Measurements from ENCODE around the gene IL2RA.

IL2RA gene

DNA sequence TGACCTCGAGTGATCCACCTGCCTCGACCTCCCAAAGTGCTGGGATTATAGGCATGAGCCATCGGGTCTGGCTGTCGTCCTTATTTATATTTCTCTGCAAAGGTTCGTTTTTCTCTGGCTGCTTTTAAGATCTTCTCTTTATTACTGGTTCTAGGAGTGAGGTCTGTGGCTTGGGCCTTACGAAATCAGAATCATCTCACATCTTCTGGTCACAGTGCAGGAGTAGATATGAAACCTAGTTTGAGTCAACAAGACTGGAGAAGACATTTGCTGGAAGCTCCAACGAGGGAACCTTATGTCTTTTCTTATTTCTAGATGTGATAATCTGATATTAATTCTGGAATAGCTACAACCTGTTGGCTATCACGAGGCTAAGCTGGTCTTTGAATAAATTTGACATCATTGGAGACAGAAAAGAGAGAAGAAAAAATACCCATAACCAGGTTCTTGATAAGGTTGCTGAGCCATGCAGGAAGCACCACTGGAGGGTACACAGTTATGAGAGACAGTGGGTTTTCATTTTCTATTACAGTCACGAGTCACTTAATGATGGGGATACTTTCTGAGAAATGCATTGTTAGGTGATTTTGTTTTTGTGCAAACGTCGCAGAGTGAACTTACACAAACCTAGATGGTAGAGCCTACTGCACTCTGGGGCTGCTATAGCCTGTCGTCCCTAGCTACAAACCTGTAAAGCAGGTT is 59.2 kb downstream of the IL2RA start:
- H3K9me3 ChIP-seq (ENCODE audit: control insufficient read depth, insufficient read depth, low read length), result no peaks in the 10 kb centered on the region

DNA sequence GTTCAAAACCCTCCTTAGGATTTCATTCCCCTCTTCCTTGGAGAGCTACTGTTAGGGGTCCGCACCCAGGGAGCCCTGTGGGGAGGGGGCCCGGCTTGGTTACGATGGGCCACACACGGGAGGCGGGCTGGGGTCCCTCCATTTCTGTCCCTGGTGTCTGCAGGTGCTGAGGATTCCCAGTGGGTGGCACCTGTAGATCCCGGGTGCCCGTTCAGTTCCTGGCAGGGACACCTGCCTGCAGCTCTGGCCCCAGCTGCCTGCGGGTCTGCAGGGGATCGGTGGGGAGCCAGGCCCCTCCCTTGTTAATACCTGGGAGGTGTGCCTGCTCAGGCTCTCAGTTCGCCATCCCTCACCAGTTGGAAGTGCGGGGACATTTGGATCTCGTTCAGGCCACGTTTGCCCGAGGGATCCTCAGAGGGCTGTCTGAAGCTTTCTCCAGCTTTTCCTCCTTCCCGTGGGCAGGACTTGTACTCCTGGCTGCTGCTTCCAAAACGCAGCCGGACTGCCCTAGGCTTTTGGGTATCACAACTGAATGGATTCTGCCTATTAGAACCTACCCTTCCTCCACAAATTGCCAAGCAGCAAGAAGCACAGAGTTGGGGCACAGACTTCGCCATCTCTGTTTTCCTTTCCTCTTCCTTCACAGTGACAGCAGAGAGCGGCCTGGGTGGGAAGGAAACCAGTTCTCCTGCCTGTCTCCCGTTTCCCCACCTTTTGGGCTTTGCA is 62.6 kb downstream of the IL2RA start:
- Histone ChIP-seq H3K9ac (ENCODE audit: low read depth, low read length) (no peak overlapping the region), H3K4me3 (ENCODE audit: low read depth, low read length) (no peak overlapping the region), H3K9me3 (ENCODE audit: control insufficient read depth, insufficient read depth, low read length) (no peaks in the 10 kb centered on the region), H3K4me1 (ENCODE audit: control insufficient read depth, insufficient read depth, low read length) (peaks cover 8% of the 10 kb centered on the region), H3K36me3 (ENCODE audit: control insufficient read depth, insufficient read depth, low read length) (no peaks in the 10 kb centered on the region), H3K27me3 (ENCODE audit: control insufficient read depth, insufficient read depth, low read length) (no peaks in the 10 kb centered on the region)

More for the DNA sequence above, 59.2 kb downstream of the IL2RA start:
- H3K9ac ChIP-seq (ENCODE audit: low read depth, low read length), result no peak overlapping the region
- H3K4me3 ChIP-seq (ENCODE audit: low read depth, low read length), result no peak overlapping the region
- no peaks in the 10 kb centered on the region for H3K36me3 ChIP-seq (ENCODE audit: control insufficient read depth, insufficient read depth, low read length)
- H3K27me3 ChIP-seq (ENCODE audit: control insufficient read depth, insufficient read depth, low read length), result no peaks in the 10 kb centered on the region
- H3K4me1 ChIP-seq (ENCODE audit: control insufficient read depth, insufficient read depth, low read length), result no peaks in the 10 kb centered on the region

DNA sequence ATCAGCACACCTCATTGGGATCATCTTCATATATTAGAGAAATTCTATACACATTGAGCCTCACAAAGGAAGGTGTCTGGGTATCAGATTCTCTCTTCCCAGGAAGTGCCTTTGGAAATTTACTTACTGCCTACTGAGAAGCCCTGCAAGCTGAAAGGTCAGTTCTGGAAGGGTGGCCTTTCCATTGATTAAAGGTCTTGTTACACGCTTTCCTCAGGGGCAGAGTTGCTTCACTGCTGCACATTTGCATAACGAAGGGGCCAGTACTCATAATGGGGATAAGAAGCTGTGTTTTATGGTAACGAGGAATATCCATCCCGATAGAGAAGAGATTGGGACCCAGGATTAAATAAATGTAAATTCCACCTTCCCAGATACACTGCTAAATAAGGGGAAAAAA is 65.5 kb downstream of the IL2RA start:
- no peaks in the 10 kb centered on the region for H3K9me3 ChIP-seq (ENCODE audit: control insufficient read depth, insufficient read depth, low read length)
- no peak overlapping the region for H3K4me3 ChIP-seq (ENCODE audit: low read depth, low read length)
- no peaks in the 10 kb centered on the region for H3K36me3 ChIP-seq (ENCODE audit: control insufficient read depth, insufficient read depth, low read length)
- H3K4me1 ChIP-seq (ENCODE audit: control insufficient read depth, insufficient read depth, low read length), result peaks cover 8% of the 10 kb centered on the region
- H3K9ac ChIP-seq (ENCODE audit: low read depth, low read length), result no peak overlapping the region
- no peaks in the 10 kb centered on the region for H3K27me3 ChIP-seq (ENCODE audit: control insufficient read depth, insufficient read depth, low read length)

DNA sequence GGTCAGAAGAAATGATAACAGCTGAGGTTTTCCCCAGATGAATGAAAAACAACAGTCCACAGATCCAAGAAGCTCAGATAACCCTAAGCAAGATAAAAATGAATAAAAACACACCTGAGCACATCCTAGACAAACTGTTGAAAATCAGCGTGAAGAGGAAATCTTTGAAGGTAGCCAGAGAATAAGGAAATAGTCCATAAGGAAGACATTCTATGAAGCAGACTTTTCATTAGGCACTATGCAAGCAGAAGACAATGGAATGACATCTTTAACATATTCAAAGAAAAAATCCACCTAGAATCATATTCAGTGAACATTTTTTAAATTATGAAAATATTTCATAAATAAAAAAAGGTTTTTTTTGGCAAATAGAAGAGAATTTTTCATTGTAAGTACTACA is 69.8 kb downstream of the IL2RA start:
- no peak overlapping the region for H3K9ac ChIP-seq (ENCODE audit: low read depth, low read length)
- H3K36me3 ChIP-seq (ENCODE audit: control insufficient read depth, insufficient read depth, low read length), result no peaks in the 10 kb centered on the region

DNA sequence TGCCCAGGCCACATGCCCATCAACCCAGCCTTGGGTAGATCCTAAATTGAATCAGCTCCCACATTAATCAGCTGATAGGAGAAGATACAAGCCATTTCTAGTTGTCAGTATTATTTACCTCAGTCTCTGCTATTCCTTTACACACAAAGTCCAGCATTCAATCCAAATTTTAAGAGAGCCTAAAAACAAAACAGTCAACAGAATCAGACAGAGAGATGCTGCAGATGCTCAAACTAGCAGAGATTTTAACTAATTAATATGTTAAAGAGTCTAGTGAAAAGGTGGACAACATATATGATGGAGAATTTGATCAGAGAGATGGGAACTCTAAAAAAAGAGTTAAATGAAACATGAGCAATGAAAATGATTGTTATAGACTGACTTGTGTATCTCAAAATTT is 70.5 kb downstream of the IL2RA start:
- Histone ChIP-seq H3K27me3 (ENCODE audit: control insufficient read depth, insufficient read depth, low read length) (no peaks in the 10 kb centered on the region), H3K36me3 (ENCODE audit: control insufficient read depth, insufficient read depth, low read length) (no peaks in the 10 kb centered on the region), H3K9ac (ENCODE audit: low read depth, low read length) (no peak overlapping the region), H3K9me3 (ENCODE audit: control insufficient read depth, insufficient read depth, low read length) (peaks cover 3% of the 10 kb centered on the region), H3K4me3 (ENCODE audit: low read depth, low read length) (no peak overlapping the region), H3K4me1 (ENCODE audit: control insufficient read depth, insufficient read depth, low read length) (peaks cover 3% of the 10 kb centered on the region)

More for the DNA sequence above, 69.8 kb downstream of the IL2RA start:
- Histone ChIP-seq H3K27me3 (ENCODE audit: control insufficient read depth, insufficient read depth, low read length) (no peaks in the 10 kb centered on the region), H3K4me3 (ENCODE audit: low read depth, low read length) (no peak overlapping the region), H3K4me1 (ENCODE audit: control insufficient read depth, insufficient read depth, low read length) (peaks cover 8% of the 10 kb centered on the region), H3K9me3 (ENCODE audit: control insufficient read depth, insufficient read depth, low read length) (peaks cover 3% of the 10 kb centered on the region)

DNA sequence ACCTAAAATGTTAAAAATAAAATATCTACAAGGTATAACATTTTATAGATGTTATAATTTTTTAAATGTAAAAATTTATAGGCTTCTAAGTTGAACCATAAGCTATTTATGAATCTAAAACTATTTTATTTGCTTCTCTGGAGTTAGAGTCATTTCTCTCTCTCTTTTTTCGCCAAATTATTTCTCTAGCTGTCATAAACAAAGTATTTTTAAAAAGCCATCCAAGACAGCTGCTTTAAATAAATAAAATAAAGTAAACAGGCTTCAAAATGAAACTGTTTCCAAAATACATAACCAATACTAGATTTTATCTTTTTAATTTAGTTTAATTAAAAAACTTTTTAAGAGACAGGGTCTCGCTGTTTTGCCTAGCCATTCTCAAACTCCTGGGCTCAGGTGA is 72.4 kb downstream of the IL2RA start:
- peaks cover 3% of the 10 kb centered on the region for H3K9me3 ChIP-seq (ENCODE audit: control insufficient read depth, insufficient read depth, low read length)
- no peaks in the 10 kb centered on the region for H3K36me3 ChIP-seq (ENCODE audit: control insufficient read depth, insufficient read depth, low read length)
- H3K27me3 ChIP-seq (ENCODE audit: control insufficient read depth, insufficient read depth, low read length), result no peaks in the 10 kb centered on the region
- H3K9ac ChIP-seq (ENCODE audit: low read depth, low read length), result no peak overlapping the region
- no peak overlapping the region for H3K4me3 ChIP-seq (ENCODE audit: low read depth, low read length)
- no peaks in the 10 kb centered on the region for H3K4me1 ChIP-seq (ENCODE audit: control insufficient read depth, insufficient read depth, low read length)

DNA sequence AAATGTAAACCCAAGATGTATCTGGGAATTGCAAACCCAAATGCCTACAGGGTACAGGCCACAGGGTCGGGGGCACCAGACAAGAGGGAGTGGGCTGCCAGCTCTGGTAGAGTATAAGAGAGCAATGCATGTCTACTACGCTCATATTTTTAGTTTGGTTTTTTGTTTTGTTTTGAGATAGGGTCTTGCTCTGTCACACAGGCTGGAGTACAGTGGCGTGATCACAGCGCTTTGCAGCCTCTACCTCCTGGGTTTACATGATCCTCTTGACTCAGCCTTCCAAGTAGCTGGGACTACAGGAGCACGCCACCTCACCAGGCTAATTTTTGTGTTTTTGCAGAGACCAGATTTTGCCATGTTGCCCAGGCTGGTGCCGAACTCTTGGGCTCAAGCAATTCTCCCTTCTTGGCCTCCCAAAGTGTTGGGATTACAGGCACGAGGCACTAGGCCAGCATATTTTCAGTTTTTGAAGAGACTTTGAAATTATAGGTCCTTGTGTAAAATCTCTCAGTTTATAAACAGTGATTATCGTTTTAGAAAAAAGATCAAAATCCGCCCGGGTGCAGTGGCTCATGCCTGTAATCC is 73.7 kb downstream of the IL2RA start:
- Histone ChIP-seq H3K36me3 (ENCODE audit: control insufficient read depth, insufficient read depth, low read length) (no peaks in the 10 kb centered on the region), H3K4me3 (ENCODE audit: low read depth, low read length) (no peak overlapping the region), H3K9ac (ENCODE audit: low read depth, low read length) (no peak overlapping the region), H3K4me1 (ENCODE audit: control insufficient read depth, insufficient read depth, low read length) (no peaks in the 10 kb centered on the region), H3K9me3 (ENCODE audit: control insufficient read depth, insufficient read depth, low read length) (peaks cover 3% of the 10 kb centered on the region), H3K27me3 (ENCODE audit: control insufficient read depth, insufficient read depth, low read length) (no peaks in the 10 kb centered on the region)

DNA sequence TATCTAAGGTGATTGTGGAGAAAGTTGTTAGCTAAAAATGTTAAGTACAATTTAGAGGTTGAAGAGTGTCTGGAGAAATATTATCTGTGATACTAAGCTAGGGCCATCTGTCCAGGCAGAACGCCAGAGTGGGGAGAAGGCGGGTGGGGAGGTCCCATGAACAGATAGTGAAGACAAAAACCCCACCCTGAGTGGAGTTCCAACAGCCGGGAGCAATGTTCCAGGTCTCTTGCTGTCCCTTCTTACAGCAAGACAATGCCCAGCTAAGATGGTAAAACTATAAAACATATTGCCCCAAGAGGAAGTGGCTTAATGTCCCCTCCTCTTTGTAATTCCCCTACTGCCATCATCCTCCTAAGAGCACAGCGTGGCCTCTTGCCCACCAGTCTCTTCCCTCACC is 74.4 kb downstream of the IL2RA start:
- Histone ChIP-seq H3K9me3 (ENCODE audit: control insufficient read depth, insufficient read depth, low read length) (peaks cover 3% of the 10 kb centered on the region), H3K27me3 (ENCODE audit: control insufficient read depth, insufficient read depth, low read length) (no peaks in the 10 kb centered on the region), H3K4me3 (ENCODE audit: low read depth, low read length) (no peak overlapping the region), H3K9ac (ENCODE audit: low read depth, low read length) (no peak overlapping the region), H3K36me3 (ENCODE audit: control insufficient read depth, insufficient read depth, low read length) (no peaks in the 10 kb centered on the region), H3K4me1 (ENCODE audit: control insufficient read depth, insufficient read depth, low read length) (no peaks in the 10 kb centered on the region)

DNA sequence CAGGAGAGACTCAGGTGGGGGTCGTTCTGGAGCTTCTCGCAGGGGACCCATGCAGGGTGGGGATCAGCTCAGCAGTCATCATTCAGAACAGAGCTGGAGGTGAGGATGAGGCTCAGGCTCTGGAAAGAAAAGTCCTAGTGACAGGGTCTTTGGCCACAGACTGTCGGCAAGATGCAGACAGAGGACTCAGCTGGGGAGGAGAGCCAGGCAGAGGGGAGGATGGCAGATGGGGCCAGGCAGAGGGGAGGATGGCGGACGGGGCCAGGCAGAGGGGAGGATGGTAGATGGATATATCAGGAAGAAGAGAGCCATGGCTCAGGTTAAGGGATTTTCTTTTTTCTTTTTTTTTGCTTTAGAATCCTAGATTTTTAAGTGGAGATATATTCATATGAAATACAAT is 77.1 kb downstream of the IL2RA start:
- Histone ChIP-seq H3K4me1 (ENCODE audit: control insufficient read depth, insufficient read depth, low read length) (no peaks in the 10 kb centered on the region), H3K36me3 (ENCODE audit: control insufficient read depth, insufficient read depth, low read length) (no peaks in the 10 kb centered on the region), H3K27me3 (ENCODE audit: control insufficient read depth, insufficient read depth, low read length) (peaks cover 10% of the 10 kb centered on the region), H3K4me3 (ENCODE audit: low read depth, low read length) (no peak overlapping the region), H3K9ac (ENCODE audit: low read depth, low read length) (no peak overlapping the region), H3K9me3 (ENCODE audit: control insufficient read depth, insufficient read depth, low read length) (no peaks in the 10 kb centered on the region)

DNA sequence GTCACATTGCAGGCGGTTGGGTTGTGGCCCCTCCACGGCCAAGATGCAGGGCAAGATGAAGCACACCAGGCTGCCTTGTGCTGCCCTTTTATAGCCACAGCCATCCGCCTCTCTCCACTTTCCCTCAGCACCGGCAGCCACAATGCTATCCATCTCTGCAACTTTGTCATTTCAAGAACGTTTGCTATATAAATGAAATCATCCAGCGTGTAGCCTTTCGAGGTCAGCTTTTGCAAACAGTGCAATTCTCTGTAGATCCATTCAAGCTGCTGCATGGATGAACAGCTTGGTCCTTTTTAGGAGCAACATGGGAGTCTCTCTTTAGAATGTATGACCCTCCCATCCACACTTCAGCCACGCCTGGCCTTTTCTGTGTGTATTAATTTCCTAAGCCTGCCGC is 78.4 kb downstream of the IL2RA start:
- Histone ChIP-seq H3K4me3 (ENCODE audit: low read depth, low read length) (no peak overlapping the region), H3K36me3 (ENCODE audit: control insufficient read depth, insufficient read depth, low read length) (no peaks in the 10 kb centered on the region), H3K9me3 (ENCODE audit: control insufficient read depth, insufficient read depth, low read length) (no peaks in the 10 kb centered on the region), H3K27me3 (ENCODE audit: control insufficient read depth, insufficient read depth, low read length) (peaks cover 18% of the 10 kb centered on the region), H3K9ac (ENCODE audit: low read depth, low read length) (no peak overlapping the region), H3K4me1 (ENCODE audit: control insufficient read depth, insufficient read depth, low read length) (no peaks in the 10 kb centered on the region)

DNA sequence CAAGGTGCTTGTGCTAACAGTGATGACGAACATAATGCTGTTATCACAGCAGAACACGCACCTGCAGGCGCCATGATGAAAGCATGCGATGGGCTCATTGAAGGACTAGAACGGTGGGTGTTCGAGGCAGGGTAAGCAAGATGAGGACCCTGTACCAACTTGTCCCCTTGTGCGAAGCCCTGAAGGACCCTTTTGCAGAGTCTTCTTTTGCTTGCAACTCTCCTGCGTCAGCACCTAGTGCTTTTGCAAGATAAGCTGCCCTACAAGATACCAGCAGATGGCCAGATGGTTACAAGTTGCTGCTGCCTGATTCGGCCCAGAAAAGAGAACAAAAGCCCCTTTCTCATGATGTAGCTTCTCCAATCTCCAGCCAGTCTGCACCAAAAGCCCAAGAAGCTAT is 80.6 kb downstream of the IL2RA start:
- no peaks in the 10 kb centered on the region for H3K36me3 ChIP-seq (ENCODE audit: control insufficient read depth, insufficient read depth, low read length)
- no peaks in the 10 kb centered on the region for H3K4me1 ChIP-seq (ENCODE audit: control insufficient read depth, insufficient read depth, low read length)
- no peak overlapping the region for H3K9ac ChIP-seq (ENCODE audit: low read depth, low read length)
- no peaks in the 10 kb centered on the region for H3K9me3 ChIP-seq (ENCODE audit: control insufficient read depth, insufficient read depth, low read length)
- peaks cover 30% of the 10 kb centered on the region for H3K27me3 ChIP-seq (ENCODE audit: control insufficient read depth, insufficient read depth, low read length)
- no peak overlapping the region for H3K4me3 ChIP-seq (ENCODE audit: low read depth, low read length)

DNA sequence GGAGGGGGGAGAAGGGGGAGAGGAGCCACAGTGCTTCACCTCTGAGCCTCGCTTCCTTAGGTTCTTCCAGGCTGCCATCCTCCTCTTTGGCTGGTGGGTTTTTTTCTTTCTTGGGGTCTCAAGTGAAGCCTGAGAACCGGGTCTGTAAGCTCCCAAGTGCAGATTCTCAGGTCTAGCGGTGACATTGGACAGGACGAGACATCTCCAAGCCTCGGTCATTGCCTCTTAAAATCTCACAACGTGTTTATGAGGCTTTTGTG is 84.0 kb downstream of the IL2RA start:
- no peak overlapping the region for H3K9ac ChIP-seq (ENCODE audit: low read depth, low read length)
- no peaks in the 10 kb centered on the region for H3K36me3 ChIP-seq (ENCODE audit: control insufficient read depth, insufficient read depth, low read length)
- H3K9me3 ChIP-seq (ENCODE audit: control insufficient read depth, insufficient read depth, low read length), result no peaks in the 10 kb centered on the region
- no peaks in the 10 kb centered on the region for H3K4me1 ChIP-seq (ENCODE audit: control insufficient read depth, insufficient read depth, low read length)
- H3K4me3 ChIP-seq (ENCODE audit: low read depth, low read length), result peak overlapping the region; percentile 80
- H3K27me3 ChIP-seq (ENCODE audit: control insufficient read depth, insufficient read depth, low read length), result peaks cover 45% of the 10 kb centered on the region

Measured in iPS-15b (cell line).